ENCODE data around the gene ADRA2A.

Gene ADRA2A

GRCh38 chr10:111083222-111084095 lies 6.6 kb downstream of the ADRA2A start:
- DNase-seq (ENCODE audit: low read depth in 2 of 2): no peak

GRCh38 chr10:111084366-111085255 lies 7.8 kb downstream of the ADRA2A start:
- DNase-seq (ENCODE audit: low read depth in 2 of 2): no peak

GRCh38 chr10:111085690-111086353 lies 9.0 kb downstream of the ADRA2A start:
- DNase-seq (ENCODE audit: low read depth in 2 of 2): no peak

GRCh38 chr10:111086574-111086973 lies 9.7 kb downstream of the ADRA2A start:
- DNase-seq (ENCODE audit: low read depth in 2 of 2): no peak

GRCh38 chr10:111087331-111087756 lies 10.5 kb downstream of the ADRA2A start:
- DNase-seq (ENCODE audit: low read depth in 2 of 2): no peak

GRCh38 chr10:111087968-111088505 lies 11.2 kb downstream of the ADRA2A start:
- DNase-seq (ENCODE audit: low read depth in 2 of 2): no peak

GRCh38 chr10:111089293-111089692 lies 12.5 kb downstream of the ADRA2A start:
- DNase-seq (ENCODE audit: low read depth in 2 of 2): no peak

- no peak for DNase-seq (ENCODE audit: low read depth in 2 of 2)
Measured at GRCh38 chr10:111091833-111092232, 15.0 kb downstream of the ADRA2A start.

GRCh38 chr10:111093741-111094380 lies 17.0 kb downstream of the ADRA2A start:
- no peak for DNase-seq (ENCODE audit: low read depth in 2 of 2)

- DNase-seq (ENCODE audit: low read depth in 2 of 2): no peak
Measured at GRCh38 chr10:111098679-111099437, 22.0 kb downstream of the ADRA2A start.

- no peak for DNase-seq (ENCODE audit: low read depth in 2 of 2)
Measured at GRCh38 chr10:111100198-111100597, 23.4 kb downstream of the ADRA2A start.

- DNase-seq (ENCODE audit: low read depth in 2 of 2): no peak
Measured at GRCh38 chr10:111101796-111102195, 25.0 kb downstream of the ADRA2A start.

- no peak for DNase-seq (ENCODE audit: low read depth in 2 of 2)
Measured at GRCh38 chr10:111102359-111102837, 25.6 kb downstream of the ADRA2A start.

- DNase-seq (ENCODE audit: low read depth in 2 of 2): no peak
Measured at GRCh38 chr10:111103196-111103840, 26.5 kb downstream of the ADRA2A start.

GRCh38 chr10:111104811-111105210 lies 28.0 kb downstream of the ADRA2A start:
- DNase-seq (ENCODE audit: low read depth in 2 of 2): no peak

- DNase-seq (ENCODE audit: low read depth in 2 of 2): no peak
Measured at GRCh38 chr10:111106081-111106480, 29.3 kb downstream of the ADRA2A start.

- DNase-seq (ENCODE audit: low read depth in 2 of 2): no peak
Measured at GRCh38 chr10:111107023-111107422, 30.2 kb downstream of the ADRA2A start.

GRCh38 chr10:111107846-111108245 lies 31.0 kb downstream of the ADRA2A start:
- no peak for DNase-seq (ENCODE audit: low read depth in 2 of 2)

GRCh38 chr10:111108441-111108840 lies 31.6 kb downstream of the ADRA2A start:
- no peak for DNase-seq (ENCODE audit: low read depth in 2 of 2)
